Stimulated activated CD4-positive, alpha-beta T cell treated with anti-CD3 and anti-CD28 coated beads, Interleukin-15, amount 100 ng/mL, for 1 hour (primary cell): ENCODE data around the gene SCO2.

ENCODE experiments used
- DNase-seq, 2 donors: peaks; one replicate each; pipeline ENCODE4 v3.0.0-alpha.2; 2020; ENCODE audit warnings: low read depth in 1 of 2, low spot score in 1 of 2

SCO2 gene

DNA sequence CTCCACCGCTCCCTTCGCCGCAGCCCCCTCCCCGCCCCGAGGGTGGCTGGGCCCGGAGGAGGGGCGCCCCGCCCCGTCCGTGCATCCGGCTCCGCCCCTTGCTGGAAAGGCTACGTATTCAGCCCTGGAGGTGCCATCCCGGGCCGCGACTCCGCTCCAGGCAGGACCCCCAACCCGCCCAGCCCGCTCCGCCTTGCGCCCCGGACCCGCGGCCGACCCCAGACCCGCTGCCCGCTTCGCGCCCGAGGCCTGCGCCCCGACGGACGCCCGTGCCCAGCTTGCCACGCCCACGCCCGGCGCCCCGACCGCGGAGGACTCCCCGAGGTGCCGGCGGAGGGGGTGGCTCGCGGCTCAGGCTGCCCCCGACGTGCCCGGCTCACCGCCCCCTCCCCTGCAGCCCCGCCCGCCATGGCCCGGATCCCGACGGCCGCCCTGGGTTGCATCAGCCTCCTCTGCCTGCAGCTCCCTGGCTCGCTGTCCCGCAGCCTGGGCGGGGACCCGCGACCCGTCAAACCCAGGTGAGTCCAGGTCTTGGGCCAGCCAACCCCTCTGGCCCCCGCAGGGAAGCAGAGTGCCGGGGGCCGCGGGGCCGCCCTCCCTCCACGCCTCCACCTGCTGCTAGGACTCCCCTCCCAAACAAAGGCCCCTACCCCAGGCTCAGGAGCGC is 43.8 kb downstream of the SCO2 start, which contains the start of gene ADM2:
ADM2 (plus strand) TSS at position 104 of the 667 bp plus-strand sequence; CDS start at position 409, 305 bp downstream.
- DNase-seq = peak; percentile 50 to 60

DNA sequence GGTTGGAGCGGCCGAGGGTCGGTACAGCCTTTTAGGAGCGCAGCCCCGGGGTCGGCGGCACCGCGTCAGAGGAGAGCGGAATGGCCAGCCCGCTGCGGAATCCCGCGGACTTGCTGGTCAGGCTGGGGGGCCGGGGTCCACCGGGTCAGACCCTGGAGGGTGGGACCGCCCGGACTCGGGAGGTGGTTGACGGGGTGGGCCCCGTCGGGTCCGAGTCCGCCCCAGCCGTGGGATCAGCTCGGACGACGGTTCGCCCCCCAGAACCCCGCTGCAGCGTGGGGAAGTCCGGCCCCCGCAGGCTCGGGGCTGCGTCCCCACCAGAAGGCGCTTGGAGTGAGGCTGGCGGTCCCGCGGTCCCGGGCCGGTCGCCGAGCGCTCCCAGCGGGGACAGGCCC is 44.4 kb downstream of the SCO2 start:
- no peak for DNase-seq

DNA sequence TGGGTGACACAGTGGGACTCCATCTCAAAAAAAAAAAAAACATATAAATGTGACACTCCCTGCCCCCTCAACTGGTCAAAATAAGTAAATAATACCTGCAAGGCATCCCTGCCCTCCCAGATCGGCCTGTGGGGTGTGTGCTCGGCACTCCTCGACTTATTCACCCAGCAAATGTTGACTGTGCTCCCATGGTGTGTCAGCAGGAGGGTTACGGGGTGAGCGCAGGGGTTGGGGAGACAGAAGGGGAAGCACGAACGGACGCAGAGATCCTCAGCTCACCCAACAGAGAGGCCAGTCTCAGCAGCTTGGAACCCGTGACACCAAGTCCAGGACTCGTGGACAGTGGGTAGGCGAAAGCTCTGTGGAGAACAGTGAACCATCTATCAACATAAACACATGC is 45.7 kb downstream of the SCO2 start:
- DNase-seq = no peak

DNA sequence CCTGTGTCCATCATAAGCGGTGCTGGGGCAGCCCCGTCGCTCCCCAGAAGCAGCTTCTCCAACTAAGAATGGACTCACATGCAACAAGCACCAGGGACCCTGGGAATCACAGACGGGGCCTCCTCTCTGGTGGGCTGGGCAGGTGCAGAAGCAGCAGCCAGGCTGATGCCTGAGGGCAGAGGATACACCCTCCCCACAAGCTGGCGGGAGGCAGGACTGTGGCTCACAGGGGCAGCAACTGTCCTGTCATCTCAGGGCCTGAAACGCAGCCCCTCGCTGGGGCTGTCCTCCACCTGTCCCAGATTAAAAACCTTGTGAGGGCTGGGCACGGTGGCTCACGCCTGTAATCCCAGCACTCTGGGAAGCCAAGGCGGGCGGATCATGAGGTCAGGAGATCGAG is 47.5 kb downstream of the SCO2 start:
- no peak for DNase-seq

DNA sequence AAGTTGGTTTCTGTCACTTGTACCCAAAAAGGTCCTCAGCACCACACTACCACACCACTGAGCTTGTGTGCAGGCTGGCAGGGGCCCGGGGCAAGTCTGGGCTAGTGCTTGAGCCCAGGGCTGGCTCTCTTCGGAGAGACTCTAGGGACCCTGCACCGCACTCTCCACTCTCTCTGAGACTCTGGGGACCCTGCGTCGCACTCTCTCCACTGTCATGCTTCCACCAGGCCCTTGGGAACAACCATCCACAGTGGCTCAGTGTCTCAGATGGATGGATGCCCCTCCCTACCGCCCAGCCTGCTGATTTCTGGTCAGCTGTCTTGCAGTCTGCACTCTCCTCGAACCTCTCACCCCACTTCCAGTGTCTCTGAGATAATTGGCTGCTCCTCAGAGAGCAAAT is 48.5 kb downstream of the SCO2 start:
- no peak for DNase-seq

DNA sequence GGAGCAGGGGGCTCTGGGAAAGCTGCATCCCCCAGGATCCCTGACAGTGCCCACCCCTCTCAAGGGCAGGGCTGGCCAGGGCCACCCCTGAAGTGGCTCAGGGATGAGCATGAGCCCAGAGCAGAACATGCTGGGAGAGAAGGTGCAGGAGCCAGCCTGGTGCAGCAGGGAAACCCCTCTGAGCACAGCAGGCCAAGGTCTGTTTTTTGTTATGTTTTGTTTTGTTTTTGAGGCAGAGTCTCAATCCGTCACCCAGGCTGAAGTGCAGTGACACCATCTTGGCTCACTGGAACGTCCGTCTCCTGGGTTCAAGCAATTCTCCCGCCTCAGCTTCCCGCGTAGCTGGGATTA is 49.8 kb downstream of the SCO2 start:
- DNase-seq = no peak

DNA sequence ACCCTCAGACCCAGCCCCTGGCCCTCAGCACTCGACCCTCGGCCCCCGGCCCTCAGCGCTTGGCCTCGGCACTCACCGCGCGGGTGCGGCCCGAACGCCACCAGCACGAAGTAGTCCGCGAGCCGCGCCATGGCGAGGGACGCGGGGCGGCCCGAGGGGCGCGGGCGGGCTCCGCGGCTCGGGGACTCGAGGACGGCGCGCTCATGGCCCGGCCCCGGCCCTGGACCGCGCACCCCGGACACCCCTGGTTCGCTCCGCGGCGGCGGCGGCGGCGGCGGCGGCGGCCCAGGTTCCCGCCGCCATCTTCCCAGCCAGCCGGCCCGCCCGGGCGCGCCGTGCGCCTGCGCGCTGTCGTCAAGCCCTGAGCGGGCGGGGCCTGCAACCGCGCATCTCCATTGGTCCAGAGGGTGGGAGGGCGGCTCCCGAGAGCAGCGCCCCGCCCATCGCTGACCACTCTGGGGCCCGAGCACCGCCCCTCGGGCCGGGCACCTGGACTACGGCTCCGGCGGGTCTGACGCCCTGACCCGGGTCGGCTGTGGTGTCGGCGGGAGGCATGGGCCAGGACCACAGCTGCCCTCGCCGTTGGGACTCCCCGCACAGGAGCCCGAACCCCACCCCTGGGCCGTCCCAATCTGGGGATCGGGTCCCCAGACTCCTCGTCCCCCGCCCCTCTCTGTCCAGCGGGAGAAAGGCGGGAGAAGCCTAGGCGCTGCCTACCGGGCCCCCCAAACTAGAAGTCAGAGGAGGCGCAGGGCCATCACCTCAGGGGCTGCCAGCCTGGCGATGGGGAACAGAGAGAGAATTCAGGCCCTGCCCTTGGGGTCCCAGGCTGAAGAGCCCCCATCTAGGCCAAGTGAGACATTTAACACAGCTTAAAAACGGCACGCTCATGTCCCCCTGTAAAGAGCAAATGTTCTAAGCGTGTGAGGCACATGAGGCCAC is 50.4 kb downstream of the SCO2 start, which contains the start of gene SBF1:
SBF1 (minus strand) TSS at position 326 of the 942 bp plus-strand sequence; CDS start at position 131, 195 bp downstream.
- DNase-seq = peak; percentile 81 to 83

DNA sequence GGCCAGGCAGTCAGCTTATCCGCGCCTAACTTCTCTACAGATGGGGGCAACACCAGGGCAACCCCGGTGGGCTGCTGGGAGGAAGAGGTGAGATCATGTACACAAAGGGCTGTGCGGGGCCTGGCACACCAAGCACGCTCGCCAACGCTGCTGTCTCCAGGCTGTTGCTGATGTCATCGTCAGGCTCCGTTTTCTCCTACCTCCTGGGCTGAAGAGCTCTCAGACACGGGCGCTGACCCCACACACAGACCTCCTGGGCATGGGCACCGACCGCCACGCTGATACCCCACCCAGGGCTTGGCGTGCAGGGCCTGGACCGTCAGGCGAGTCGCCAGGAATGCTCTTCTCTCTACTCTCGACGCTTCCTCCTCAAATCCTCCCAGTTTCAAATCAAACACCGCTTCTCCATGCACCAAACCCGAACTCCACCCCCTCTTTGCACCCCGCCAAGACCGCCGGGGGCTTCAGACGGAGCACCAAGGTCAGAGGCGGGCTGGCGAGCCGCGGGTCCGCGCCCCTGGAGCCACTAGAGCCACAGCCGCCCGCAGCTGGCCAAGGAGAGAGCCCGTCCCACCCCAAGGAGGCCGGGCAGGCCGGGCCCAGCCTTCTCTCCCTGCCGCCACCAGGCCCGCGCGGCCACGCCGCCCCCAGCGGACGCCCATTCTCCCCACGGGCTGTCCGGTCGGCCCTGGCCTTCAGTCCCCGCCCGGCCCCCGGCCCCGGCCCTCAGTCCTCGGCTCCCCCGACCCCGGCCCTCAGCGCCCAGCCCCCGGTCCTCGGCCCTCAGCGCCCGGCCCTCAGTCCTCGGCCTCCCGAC is 51.3 kb downstream of the SCO2 start:
- no peak for DNase-seq
